ENCODE measurements around the gene ATAD2B.

- peak; percentile 26 to 45 for TF ChIP-seq CTCF (conservative IDR thresholded peaks at IDR 0.05 in 1 of 2, IDR thresholded peaks at IDR 0.05 in 1 of 2; ENCODE audit: extremely low read depth in 1 of 2, insufficient read depth in 1 of 2, low read depth in 1 of 2, low read length in 2 of 2)
- TF ChIP-seq EZH2 (IDR thresholded peaks at IDR 0.05; ENCODE audit: borderline replicate concordance, low read length) = no peak
These were observed 122.9 kb downstream of the ATAD2B start for GRCh38 chr2:23803965-23804542.

Data from mammary epithelial cell (primary cell).